Body of pancreas (tissue), 4 donors: ENCODE measurements around the gene PARD6B. TPM values are rescaled to one million over a fixed set of nuclear protein-coding genes. Genes with fewer than 3 reads are reported as not detected.

Source experiments
- ATAC-seq: fragments of 150-250 bp; one replicate; pipeline ENCODE4 v1.9.1; 2016
- DNase-seq, 4 donors: peaks; one replicate each; pipeline ENCODE4 v3.0.0-alpha.2; 2019
- H3K27ac ChIP-seq, 4 donors: fragments of 200-600 bp; sonication (generic); 1 replicate in 3 of 4; 2 replicates in 1 of 4; pipeline versions ENCODE4 v1.5.1 to v1.6.1; 2016 to 2019; ENCODE audit warnings: mild to moderate bottlenecking in 1 of 4, mixed read lengths in 1 of 4, moderate library complexity in 1 of 4
- H3K27me3 ChIP-seq, 2 donors: fragments of 200-600 bp; sonication (generic); one replicate each; pipeline ENCODE4 v1.6.0; 2016; ENCODE audit warnings: mild to moderate bottlenecking in 1 of 2
- H3K36me3 ChIP-seq, 2 donors: fragments of 200-600 bp; sonication (generic); replicated peaks in 1 of 2; 2 replicates each; pipeline ENCODE4 v1.5.1; 2016; ENCODE audit warnings: low read depth in 2 of 2; ENCODE audit not compliant: insufficient read depth in 1 of 2
- H3K4me1 ChIP-seq: fragments of 200-600 bp; sonication (generic); one replicate; pipeline ENCODE4 v1.6.0; 2016
- H3K4me3 ChIP-seq, 2 donors: fragments of 200-600 bp; sonication (generic); 1 replicate in 1 of 2; 2 replicates in 1 of 2; pipeline ENCODE4 v1.5.1; 2016 to 2019
- H3K9me3 ChIP-seq, 3 donors: fragments of 200-600 bp; sonication (generic); 1 replicate in 2 of 3; 2 replicates in 1 of 3; pipeline ENCODE4 v1.5.1; 2016
- POLR2A ChIP-seq, 3 donors: fragments of 450-650 bp; IDR thresholded peaks; one replicate each; pipeline ENCODE4 v1.6.1; 2016; ENCODE audit warnings: antibody characterized with exemption in 3 of 3, mild to moderate bottlenecking in 2 of 3
- WGBS, 2 donors: methylation state at CpG; one replicate each; pipeline ENCODE4 v1.1.5; 2017; 5-methylcytosine and 5-hydroxymethylcytosine counted together
- intact Hi-C: fragments of 100-400 bp; cut with DNase I; formaldehyde crosslinking; loops from one replicate; pipeline ENCODE4 v1.15.1; 2023
- total RNA-seq, 2 donors: library from RNA; depleted of rRNA; stranded (reverse); fragments of >200 nt; gene quantifications; one replicate each; pipeline ENCODE4 v1.1.0, GENCODE V29; 2016
- TF ChIP-seq, protein P1 (sequence below), 7 experiments: fragments of 450-650 bp in 4 of 7; fragments of 200-600 bp in 3 of 7; sonication (generic) in 3 of 7; IDR thresholded peaks; one replicate each; pipeline ENCODE4 v1.5.1; 2016 to 2019; ENCODE audit warnings: antibody characterized with exemption in 7 of 7

The PARD6B gene
- total RNA-seq, 2 donors from 2014 or later: 4.6 to 8.6 TPM

GRCh38 chr20:50715694-50716093, 15.7 kb upstream of the PARD6B start:
- Histone ChIP-seq H3K27ac (no peak overlapping the region), H3K27me3 (no peaks in the 10 kb centered on the region), H3K4me3 (no peak overlapping the region), H3K9me3 (no peaks in the 10 kb centered on the region), H3K36me3 (no peaks in the 10 kb centered on the region), H3K4me1 (peaks cover 14% of the 10 kb centered on the region)
- TF ChIP-seq POLR2A (IDR thresholded peaks at IDR 0.05): no peak
- TF ChIP-seq, protein P1, sequence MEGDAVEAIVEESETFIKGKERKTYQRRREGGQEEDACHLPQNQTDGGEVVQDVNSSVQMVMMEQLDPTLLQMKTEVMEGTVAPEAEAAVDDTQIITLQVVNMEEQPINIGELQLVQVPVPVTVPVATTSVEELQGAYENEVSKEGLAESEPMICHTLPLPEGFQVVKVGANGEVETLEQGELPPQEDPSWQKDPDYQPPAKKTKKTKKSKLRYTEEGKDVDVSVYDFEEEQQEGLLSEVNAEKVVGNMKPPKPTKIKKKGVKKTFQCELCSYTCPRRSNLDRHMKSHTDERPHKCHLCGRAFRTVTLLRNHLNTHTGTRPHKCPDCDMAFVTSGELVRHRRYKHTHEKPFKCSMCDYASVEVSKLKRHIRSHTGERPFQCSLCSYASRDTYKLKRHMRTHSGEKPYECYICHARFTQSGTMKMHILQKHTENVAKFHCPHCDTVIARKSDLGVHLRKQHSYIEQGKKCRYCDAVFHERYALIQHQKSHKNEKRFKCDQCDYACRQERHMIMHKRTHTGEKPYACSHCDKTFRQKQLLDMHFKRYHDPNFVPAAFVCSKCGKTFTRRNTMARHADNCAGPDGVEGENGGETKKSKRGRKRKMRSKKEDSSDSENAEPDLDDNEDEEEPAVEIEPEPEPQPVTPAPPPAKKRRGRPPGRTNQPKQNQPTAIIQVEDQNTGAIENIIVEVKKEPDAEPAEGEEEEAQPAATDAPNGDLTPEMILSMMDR (IDR thresholded peaks at IDR 0.05): no peak
- ATAC-seq: no peak
- intact Hi-C loops: no loop called here
- WGBS, 2 donors: 66 to 84% methylated on average over 2 to 3 of the region's 3 CpGs
- no peak for DNase-seq

DNA sequence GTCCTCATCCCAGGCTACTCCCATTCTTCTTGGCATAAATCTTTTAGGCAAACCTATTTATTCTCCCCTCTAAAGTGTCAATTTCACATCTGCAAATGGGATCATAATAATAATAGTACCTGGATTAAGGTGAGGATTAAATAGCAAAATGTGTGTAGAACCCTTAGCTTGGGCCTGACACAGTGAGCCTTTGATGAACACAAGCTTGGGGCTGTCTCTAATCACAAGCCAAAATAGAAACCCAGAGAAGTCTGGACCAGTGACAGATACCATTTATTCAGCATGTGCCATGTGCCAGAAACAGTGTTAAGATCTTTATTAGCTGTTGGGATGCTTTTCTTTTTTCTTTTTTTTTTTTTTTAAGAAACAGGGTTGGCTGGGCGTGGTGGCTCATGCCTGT, 14.9 kb upstream of the PARD6B start:
- peaks cover 8% of the 10 kb centered on the region for H3K4me1 ChIP-seq
- no peak overlapping the region for H3K4me3 ChIP-seq
- no peaks in the 10 kb centered on the region for H3K9me3 ChIP-seq
- TF ChIP-seq POLR2A (IDR thresholded peaks at IDR 0.05): no peak
- TF ChIP-seq, protein P1 (IDR thresholded peaks at IDR 0.05): no peak
- DNase-seq (no peak), ATAC-seq (no peak)
- H3K36me3 ChIP-seq: no peaks in the 10 kb centered on the region
- WGBS, 2 donors: 88 to 92% methylated on average over 1 of the region's 1 CpG
- intact Hi-C loops: no loop called here
- H3K27me3 ChIP-seq: no peaks in the 10 kb centered on the region
- no peak overlapping the region for H3K27ac ChIP-seq

DNA sequence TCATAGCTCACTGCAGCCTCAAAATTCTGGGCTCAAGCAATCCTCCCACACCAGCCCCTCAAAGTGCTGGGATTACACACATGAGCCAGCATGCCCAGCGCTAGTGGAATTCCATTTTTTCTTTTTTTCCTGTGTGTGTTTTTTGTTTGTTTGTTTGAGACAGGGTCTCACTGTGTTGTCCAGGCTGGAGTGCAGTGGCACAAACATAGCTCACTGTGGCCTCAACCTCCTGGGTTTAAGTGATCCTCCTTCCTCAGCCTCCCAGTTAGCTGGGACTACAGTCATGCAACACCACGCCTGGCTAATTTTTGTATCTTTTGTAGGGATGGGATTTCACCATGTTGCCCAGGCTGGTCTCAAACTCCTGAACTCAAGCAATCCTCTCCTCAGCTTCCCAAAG, 14.1 kb upstream of the PARD6B start:
- Histone ChIP-seq H3K4me1 (peaks cover 8% of the 10 kb centered on the region), H3K9me3 (no peaks in the 10 kb centered on the region), H3K27ac (no peak overlapping the region), H3K27me3 (no peaks in the 10 kb centered on the region), H3K4me3 (no peak overlapping the region), H3K36me3 (no peaks in the 10 kb centered on the region)
- 86 to 88% methylated on average over 2 of the region's 2 CpGs for WGBS, 2 donors
- DNase-seq: no peak
- intact Hi-C loops: no loop called here
- TF ChIP-seq POLR2A (IDR thresholded peaks at IDR 0.05): no peak
- TF ChIP-seq, protein P1 (IDR thresholded peaks at IDR 0.05): no peak
- no peak for ATAC-seq

DNA sequence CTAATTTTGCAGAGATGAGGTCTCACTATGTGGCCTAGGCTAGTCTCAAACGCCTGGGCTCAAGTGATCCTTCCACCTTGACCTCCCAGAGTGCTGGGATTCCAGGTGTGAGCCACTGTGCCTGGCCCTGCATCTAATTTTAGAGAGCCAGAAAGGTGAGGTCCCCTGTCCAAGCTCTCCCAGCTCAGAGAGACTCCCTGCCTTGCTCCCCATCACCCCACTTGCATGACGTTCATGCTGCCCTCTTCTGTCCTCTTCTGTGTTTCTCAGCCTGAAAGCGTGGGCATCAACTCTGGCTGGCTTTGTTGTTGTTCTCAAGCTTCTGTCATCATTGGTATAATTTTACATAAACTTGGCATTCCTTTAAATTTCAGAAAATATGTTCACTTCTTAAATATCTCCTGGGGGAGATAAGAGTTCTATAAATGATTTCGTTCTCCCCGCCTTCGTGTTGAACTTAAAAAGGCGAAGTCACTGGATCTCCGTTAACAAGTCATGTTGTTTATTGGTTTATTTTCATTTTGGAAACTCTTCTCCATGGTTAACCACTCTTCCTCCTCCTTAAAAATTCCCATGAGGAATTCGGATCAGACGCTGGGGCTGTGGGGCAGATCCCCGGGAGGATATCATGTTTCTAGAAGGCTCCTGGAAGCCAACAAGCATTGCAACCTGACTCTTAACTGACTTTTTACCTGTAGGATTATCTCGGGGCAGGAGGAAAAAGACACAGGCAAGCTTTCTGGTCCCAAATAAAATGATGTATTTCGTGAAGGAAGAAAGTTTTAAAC, 13.2 kb upstream of the PARD6B start:
- no peak for DNase-seq
- intact Hi-C loops: no loop called here
- no peak for ATAC-seq
- 64 to 69% methylated on average over 13 of the region's 13 CpGs for WGBS, 2 donors
- no peaks in the 10 kb centered on the region for H3K9me3 ChIP-seq
- no peaks in the 10 kb centered on the region for H3K27me3 ChIP-seq
- H3K4me1 ChIP-seq: peaks cover 8% of the 10 kb centered on the region
- no peaks in the 10 kb centered on the region for H3K36me3 ChIP-seq
- no peak overlapping the region for H3K4me3 ChIP-seq
- H3K27ac ChIP-seq: no peak overlapping the region
- TF ChIP-seq POLR2A (IDR thresholded peaks at IDR 0.05): no peak

DNA sequence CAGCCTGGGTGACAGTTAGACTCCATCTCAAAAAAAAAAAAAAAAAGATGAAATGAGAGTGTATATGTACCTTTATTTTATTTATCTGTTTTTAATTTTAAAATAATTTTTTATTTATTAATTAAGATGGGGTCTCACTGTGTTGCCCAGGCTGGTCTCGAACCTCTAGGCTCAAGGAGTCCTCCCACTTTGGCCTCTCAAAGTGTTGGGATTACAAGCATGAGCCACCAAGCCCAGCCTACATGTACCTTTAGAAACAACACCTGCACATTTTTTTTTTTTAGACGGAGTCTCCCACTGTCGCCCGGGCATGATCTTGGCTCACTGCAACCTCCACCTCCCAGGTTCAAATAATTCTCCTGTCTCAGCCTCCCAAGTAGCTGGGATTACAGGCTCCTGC, 12.1 kb upstream of the PARD6B start:
- Histone ChIP-seq H3K27ac (no peak overlapping the region), H3K36me3 (no peaks in the 10 kb centered on the region), H3K4me3 (no peak overlapping the region), H3K9me3 (no peaks in the 10 kb centered on the region), H3K27me3 (no peaks in the 10 kb centered on the region), H3K4me1 (no peaks in the 10 kb centered on the region)
- 84 to 94% methylated on average over 4 of the region's 4 CpGs for WGBS, 2 donors
- DNase-seq (no peak), ATAC-seq (no peak)
- TF ChIP-seq, protein P1 (IDR thresholded peaks at IDR 0.05): no peak
- TF ChIP-seq POLR2A (IDR thresholded peaks at IDR 0.05): no peak
- intact Hi-C loops: no loop called here
